GM12891 (cell line): ENCODE measurements around the gene UBXN11.
"Not testable (repeated sequence)": the region's sequence is repeated elsewhere in the genome, so short reads cannot be mapped to it uniquely, and the experiment has no call there.

Experiments
- DNase-seq: peaks from one replicate; pipeline ENCODE4 v3.0.0; 2011; ENCODE audit warnings: low spot score; ENCODE audit not compliant: insufficient read length
- FAIRE-seq: peaks from 2 replicates; lab custom pipeline; 2011; peaks lifted over from hg19 to GRCh38; lab: Jason Lieb, UNC
- PAX5 ChIP-seq: IDR thresholded peaks from 2 replicates; pipeline ENCODE4 v1.6.1; 2011; ENCODE audit warnings: low read length, moderate library complexity, mild to moderate bottlenecking; ENCODE audit not compliant: insufficient read depth, severe bottlenecking
- POLR2A ChIP-seq: IDR thresholded peaks from 2 replicates; pipeline ENCODE4 v1.6.1; 2011; ENCODE audit warnings: low read depth, low read length, control low read depth
- POLR2AphosphoS5 ChIP-seq: IDR thresholded peaks from 2 replicates; pipeline ENCODE4 v1.6.1; 2011; ENCODE audit warnings: low read depth, low read length, control low read depth
- POU2F2 ChIP-seq: IDR thresholded peaks from 2 replicates; pipeline ENCODE4 v1.6.1; 2011; ENCODE audit warnings: low read depth, mild to moderate bottlenecking, control low read depth, low read length, moderate library complexity
- SPI1 ChIP-seq: IDR thresholded peaks from 2 replicates; pipeline ENCODE4 v1.6.1; 2011; ENCODE audit warnings: low read depth, low read length, control low read depth
- TAF1 ChIP-seq: IDR thresholded peaks from 2 replicates; pipeline ENCODE4 v1.6.1; 2011; ENCODE audit warnings: low read depth, low read length, control low read depth

UBXN11 gene

DNA sequence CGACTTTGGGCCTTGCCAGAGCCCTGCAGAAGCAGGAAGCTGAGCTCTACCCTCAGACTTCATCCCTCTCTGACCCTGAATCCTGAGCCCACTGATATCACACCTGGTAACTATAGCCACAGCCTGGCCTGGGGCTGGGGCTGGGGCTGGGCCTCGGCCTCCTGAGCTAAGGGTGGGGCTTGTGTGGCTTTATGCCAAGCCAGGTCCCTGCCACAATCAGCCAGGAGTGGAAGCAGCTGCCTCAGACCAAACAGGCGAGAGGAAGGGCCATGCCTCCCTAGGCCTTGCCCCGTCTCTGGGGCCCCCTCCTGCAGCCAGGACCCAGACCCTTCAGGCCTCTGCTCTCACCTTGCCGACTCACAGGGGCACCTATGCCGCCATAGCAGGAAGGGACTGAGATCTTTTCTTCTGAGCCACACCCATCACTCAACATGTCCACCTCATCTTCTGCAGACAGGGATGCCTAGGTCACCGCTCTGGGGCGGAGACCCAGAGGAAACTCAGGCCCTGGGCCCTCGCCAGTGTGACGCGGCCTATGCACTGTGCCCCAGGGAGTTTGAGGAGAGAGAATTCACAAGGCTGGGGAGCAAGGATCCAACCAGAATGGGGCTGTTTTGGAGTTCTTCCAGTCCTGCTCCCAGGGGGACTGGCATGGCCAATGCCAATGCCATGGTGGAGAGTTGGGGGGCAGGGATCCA lies 5.7 kb downstream of the UBXN11 start:
- no peak for TF ChIP-seq POLR2A
- TF ChIP-seq TAF1: no peak
- no peak for TF ChIP-seq PAX5
- no peak for TF ChIP-seq SPI1
- no peak for TF ChIP-seq POLR2AphosphoS5
- no peak for TF ChIP-seq POU2F2
- FAIRE-seq: no peak
- no peak for DNase-seq

DNA sequence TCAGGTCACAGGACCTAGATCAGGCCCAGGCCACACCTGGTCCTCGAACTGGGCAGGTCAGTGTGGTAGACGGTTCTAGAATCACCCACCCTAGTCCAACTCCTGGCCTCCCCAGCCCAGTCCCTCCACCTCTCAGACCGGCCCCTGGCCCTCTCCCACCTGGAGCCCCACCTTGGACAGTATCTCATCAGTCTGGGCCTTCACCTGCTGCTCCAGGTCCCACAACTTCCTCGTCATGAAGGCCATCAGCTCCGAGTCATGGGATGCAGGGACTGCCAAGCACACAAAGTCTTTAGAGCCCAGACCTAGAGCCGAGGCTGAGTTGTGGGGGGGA lies 8.7 kb downstream of the UBXN11 start:
- TF ChIP-seq TAF1 (no peak), PAX5 (no peak), POLR2A (no peak), POU2F2 (no peak), POLR2AphosphoS5 (no peak), SPI1 (no peak)
- no peak for DNase-seq
- no peak for FAIRE-seq

DNA sequence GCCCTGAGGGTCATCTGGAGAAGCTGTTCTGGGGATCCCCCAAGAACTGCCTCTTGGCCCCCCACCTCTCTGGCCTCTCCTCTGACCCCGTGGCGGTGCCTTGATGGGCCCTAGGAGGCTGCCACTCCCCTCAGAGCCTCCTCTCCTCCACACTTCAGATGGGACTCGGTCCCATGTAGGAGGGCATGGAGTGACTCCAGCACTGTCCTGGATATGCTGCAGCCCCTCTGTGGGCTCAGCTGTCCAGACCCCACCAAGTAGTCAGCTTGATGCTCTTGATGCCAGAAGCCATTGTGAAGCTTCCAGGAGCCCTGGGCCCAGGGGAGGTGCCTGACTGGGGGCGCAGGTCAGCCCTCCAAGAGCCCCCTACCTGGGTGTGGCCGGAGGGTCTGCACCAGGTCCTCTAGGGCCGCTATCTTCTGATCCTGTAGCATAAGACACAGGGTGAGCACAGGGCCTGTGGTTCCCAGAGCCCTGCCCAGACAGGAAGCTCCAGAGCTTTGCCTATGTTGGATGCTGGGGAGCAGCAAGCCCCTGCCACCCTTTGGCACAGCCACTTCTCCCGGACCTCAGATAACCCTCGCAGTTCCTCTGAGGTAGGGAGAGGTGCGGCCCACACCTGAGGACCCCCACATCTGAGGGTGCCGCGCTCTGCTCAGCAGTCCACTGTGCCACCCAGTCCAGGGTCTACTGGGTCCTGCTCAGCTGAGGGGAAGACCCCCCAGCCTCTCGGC lies 9.2 kb downstream of the UBXN11 start:
- DNase-seq (no peak), FAIRE-seq (no peak)
- TF ChIP-seq SPI1 (no peak), POU2F2 (no peak), TAF1 (no peak)

DNA sequence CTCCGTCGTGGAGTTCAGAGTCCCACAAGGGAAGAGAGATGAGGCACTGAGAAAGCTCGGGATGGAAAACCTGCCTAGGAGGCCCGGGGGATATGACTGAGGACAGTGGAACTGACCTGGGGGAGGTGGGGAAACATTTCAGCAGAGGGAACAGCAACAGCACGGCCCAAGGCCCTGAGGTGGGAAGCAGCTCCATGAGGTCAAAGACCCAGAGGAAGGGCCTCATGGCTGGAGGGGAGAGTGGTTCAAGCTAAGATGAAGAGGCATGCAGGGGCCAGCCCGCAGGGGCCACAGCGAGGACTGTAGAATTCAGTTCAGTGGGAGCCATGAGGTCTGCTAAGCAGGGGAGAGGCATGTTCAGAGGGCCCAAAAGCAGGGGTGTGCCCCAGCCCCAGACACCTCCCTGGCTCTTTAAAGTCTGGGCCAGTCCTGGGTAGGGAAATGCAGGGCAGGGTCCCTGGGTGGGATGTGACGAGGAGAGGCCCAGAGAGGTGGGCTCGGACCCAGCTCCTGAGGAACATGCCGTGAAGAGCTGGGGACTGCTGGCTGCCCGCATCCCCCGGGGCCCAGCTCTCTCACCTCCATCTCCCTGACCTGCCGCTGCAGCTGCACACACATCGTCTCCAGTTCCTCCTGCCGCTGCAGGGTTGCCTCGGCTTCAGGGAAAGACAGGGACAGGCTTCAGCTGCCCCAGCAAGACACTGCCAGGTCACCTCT lies 9.9 kb downstream of the UBXN11 start:
- TF ChIP-seq SPI1: no peak
- TF ChIP-seq POLR2A: no peak
- no peak for TF ChIP-seq POLR2AphosphoS5
- no peak for TF ChIP-seq POU2F2
- TF ChIP-seq PAX5: no peak
- TF ChIP-seq TAF1: no peak
- FAIRE-seq: no peak

DNA sequence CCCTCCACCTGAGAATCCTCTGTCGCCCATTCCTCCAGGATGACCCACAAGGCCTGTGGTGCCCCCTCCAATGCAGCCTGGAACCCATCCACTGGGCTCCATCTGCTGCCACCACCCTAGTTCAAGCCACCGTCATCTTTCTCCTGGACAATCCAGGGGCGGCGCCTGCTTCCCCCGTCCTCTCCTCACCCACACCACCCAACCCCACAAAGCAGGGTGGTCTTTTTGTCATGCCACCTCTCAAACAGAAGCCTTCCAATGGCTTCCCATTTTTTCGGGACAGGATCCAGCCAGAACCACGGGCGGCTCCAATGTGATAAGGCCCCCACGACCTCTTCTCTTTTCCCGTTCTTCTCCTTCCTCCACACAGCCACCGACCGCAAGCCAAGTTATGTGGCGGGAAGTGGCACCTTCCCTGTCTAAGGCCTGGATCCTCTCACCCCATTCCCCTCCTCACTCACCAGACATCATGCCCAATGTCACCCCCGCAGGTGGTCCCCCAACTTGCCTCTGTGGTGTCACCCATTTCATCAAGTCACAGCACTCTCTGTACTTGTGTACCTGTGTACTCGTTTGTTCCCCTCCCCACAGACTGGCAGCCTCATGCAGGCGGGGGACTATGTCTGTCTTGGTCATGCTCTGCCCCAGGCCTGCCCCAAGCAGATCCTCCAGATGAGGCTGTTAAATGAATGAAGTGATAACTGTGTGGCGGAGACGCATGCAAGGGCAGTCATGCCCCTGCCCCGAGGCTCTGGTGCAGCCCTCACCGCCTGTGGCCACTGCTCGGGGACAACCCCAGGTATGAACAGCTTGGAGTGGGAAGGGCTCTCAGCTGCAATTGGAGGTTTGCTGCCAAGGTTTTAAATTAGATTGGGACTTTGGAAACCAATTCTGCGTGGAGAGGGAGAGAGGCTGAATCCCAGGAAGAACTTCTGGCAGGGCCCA lies 11.0 kb downstream of the UBXN11 start:
- no peak for DNase-seq

More for the DNA sequence above, 9.9 kb downstream of the UBXN11 start:
- DNase-seq: no peak

DNA sequence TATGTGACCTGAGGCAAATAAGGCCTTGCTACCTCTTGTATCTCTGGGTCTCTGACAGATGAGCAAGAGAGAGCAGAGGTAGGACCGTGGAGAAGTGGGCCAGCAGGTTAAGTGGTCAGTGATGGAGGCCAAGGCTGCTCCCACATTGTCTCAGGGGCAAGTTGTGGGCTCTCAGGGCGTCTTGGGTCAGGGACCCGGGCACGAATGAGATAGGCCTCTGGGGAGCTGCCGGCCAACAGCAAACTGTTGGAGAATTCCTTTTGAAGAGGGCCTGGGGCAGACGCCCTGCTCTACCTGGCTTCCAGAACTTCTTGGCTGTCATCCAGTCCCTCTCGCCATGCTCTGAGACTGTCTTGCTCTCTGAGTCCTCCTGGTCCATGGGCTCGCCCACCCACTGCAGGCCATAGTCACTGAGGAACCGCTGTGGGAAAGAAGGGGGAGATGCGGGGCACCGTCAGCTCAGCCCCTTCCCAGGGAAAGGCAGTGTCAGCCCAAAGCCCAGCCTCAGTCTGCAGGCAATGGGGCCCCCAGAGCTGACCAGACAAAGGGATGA lies 12.4 kb downstream of the UBXN11 start:
- DNase-seq (no peak), FAIRE-seq (no peak)
- TF ChIP-seq PAX5 (no peak), POLR2A (no peak), POLR2AphosphoS5 (no peak), TAF1 (no peak), POU2F2 (no peak), SPI1 (no peak)

More for the DNA sequence above, 11.0 kb downstream of the UBXN11 start:
- FAIRE-seq: no peak
- no peak for TF ChIP-seq SPI1
- no peak for TF ChIP-seq TAF1
- no peak for TF ChIP-seq POLR2AphosphoS5
- no peak for TF ChIP-seq POLR2A
- no peak for TF ChIP-seq PAX5
- no peak for TF ChIP-seq POU2F2

DNA sequence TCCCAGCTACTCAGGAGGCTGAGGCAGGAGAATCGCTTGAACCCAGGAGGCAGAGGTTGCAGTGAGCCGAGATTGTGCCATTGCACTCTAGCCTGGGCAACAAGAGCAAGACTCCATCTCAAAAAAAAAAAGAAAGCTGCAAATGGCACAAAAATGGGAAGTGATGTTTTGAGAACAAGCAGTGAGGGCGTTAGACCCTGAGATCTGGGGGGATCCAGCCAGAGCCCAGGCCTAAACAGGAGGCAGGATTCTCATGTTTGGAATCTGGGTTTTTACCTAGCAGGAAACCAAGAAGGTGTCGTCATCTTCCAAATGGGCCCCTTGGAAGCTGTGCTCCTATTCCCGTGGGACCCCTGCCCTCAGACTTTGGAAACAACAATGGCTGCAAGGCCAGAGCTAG lies 13.7 kb downstream of the UBXN11 start:
- not testable (repeated sequence) for DNase-seq, FAIRE-seq

DNA sequence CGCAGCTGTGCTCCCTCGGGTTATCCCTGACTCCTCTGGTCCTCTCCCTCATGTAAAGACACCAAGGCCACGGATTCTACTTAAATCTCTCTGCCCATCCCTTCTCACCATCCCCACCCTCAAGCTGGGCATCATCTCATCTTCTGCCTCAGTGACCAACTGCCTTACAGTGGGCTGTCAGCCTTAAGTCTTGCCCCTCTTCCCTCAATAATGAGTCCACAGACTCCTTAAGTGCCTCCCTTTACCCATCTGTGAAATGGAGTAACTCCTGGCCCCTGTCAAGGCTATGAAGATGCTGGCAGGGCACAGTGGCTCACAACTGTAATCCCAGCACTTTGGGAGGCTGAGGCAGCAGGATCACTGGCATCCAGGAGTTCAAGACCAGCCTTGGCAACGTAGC lies 14.5 kb downstream of the UBXN11 start:
- no peak for FAIRE-seq
- DNase-seq: no peak
- TF ChIP-seq TAF1: no peak
- TF ChIP-seq POLR2A: no peak
- TF ChIP-seq SPI1: no peak
- no peak for TF ChIP-seq PAX5
- TF ChIP-seq POU2F2: no peak
- no peak for TF ChIP-seq POLR2AphosphoS5

DNA sequence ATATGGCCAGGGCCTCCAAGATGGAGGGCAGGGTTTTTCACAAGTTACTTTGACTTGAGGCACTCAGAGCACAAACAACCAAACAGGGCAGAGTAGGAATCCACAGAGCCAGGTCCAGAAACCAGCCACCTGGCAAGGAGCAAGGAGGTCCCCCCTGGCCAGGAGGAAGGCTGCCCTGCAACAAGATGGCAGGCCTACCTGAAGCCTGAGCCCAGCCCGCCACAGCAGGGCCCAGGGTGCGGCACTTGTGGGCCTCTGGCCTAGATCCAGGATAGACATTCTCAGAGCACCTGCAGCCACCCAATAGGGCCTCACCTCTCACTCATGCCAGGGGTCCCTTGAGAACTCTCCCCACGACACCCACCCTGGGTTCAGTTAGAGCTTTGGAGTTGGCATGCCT lies 15.0 kb downstream of the UBXN11 start:
- FAIRE-seq: no peak

More for the DNA sequence above, 15.0 kb downstream of the UBXN11 start:
- no peak for DNase-seq
- TF ChIP-seq POLR2AphosphoS5: no peak
- no peak for TF ChIP-seq POU2F2
- TF ChIP-seq TAF1: no peak
- TF ChIP-seq PAX5: no peak
- TF ChIP-seq POLR2A: no peak
- TF ChIP-seq SPI1: no peak
